HepG2 (cell line): ENCODE measurements around the gene CMTM2. TPM values are rescaled to one million over a fixed set of nuclear protein-coding genes. Genes with fewer than 3 reads are reported as not detected.
A peak's percentile ranks its signal among the peaks of the same experiment; 100 is the strongest.

Experiments used
- ATAC-seq: fragments of 200-7000 bp; cut with Tn5 transposase; 3 replicates; pipeline ENCODE4 v1.9.1; 2020; ENCODE audit warnings: mild to moderate bottlenecking, moderate library complexity
- BruUV-seq: library from RNA; stranded (reverse); fragments of 400-500 nt; replicated peaks from 2 replicates; lab custom pipeline; 2021; lab: Mats Ljungman, UMichigan
- CTCF ChIA-PET: fragments of 300-600 bp; formaldehyde crosslinking; extraction: SDS; loops from one replicate; lab custom pipeline; 2021; ENCODE audit warnings: low total read pairs, inconsistent platforms, low intra/inter-chr PET ratio; lab: Yijun Ruan, JAX
- POLR2A ChIA-PET: fragments of 350-600 bp; sonication (Branson Sonifier 250); formaldehyde crosslinking; loops from one replicate; lab custom pipeline; 2020; ENCODE audit warnings: antibody characterized with exemption, inconsistent platforms; lab: Yijun Ruan, JAX
- DNase-seq: peaks from one replicate; pipeline ENCODE4 v3.0.0-alpha.2; 2015; ENCODE audit warnings: low spot score
- FAIRE-seq: peaks from 3 replicates; lab custom pipeline; 2011; peaks lifted over from hg19 to GRCh38; lab: Jason Lieb, UNC
- H2AFZ ChIP-seq: one replicate; pipeline ENCODE4 v1.6.1; 2011; ENCODE audit warnings: low read length, inconsistent platforms
- H3K27ac ChIP-seq: fragments of 300-600 bp; 3 replicates; pipeline ENCODE4 v1.8.0; 2011; ENCODE audit warnings: mixed run types, mild to moderate bottlenecking, mixed read lengths, low read length, inconsistent platforms; ENCODE audit not compliant: insufficient read depth; ENCODE audit errors: extremely low read length
- H3K27me3 ChIP-seq, 2 experiments: fragments of 200-600 bp in 1 of 2; 2 replicates in 1 of 2; 3 replicates in 1 of 2; pipeline versions ENCODE4 v1.6.0 to v1.8.0; 2011; ENCODE audit warnings: low read length in 2 of 2, mild to moderate bottlenecking in 2 of 2, moderate library complexity in 2 of 2, inconsistent platforms in 1 of 2; ENCODE audit not compliant: insufficient read depth in 2 of 2, control insufficient read depth in 1 of 2
- H3K36me3 ChIP-seq, 2 experiments: fragments of 200-600 bp in 1 of 2; replicated peaks in 1 of 2; 2 replicates in 1 of 2; 3 replicates in 1 of 2; pipeline versions ENCODE4 v1.5.1 to v1.8.0; 2011; ENCODE audit warnings: low read length in 2 of 2, inconsistent platforms in 1 of 2; ENCODE audit not compliant: insufficient read depth in 2 of 2, control insufficient read depth in 1 of 2
- H3K4me1 ChIP-seq: 2 replicates; pipeline ENCODE4 v1.5.1; 2012; ENCODE audit warnings: low read length, inconsistent platforms; ENCODE audit not compliant: insufficient read depth
- H3K4me2 ChIP-seq: 2 replicates; pipeline ENCODE4 v1.6.0; 2011; ENCODE audit warnings: low read depth, low read length, inconsistent platforms
- H3K4me3 ChIP-seq, 3 experiments: fragments of 200-600 bp in 1 of 3; sonication (generic), shearing (Covaris generic) in 1 of 3; replicated peaks in 1 of 3; 2 replicates each; pipeline ENCODE4 v1.5.1; 2011 to 2016; ENCODE audit warnings: low read length in 3 of 3, inconsistent platforms in 2 of 3, low read depth in 2 of 3, mild to moderate bottlenecking in 2 of 3, control low read depth in 1 of 3, mixed read lengths in 1 of 3; ENCODE audit not compliant: insufficient read depth in 1 of 3
- H3K79me2 ChIP-seq: one replicate; pipeline ENCODE4 v1.6.1; 2011; ENCODE audit warnings: low read length, inconsistent platforms; ENCODE audit not compliant: insufficient read depth
- H3K9ac ChIP-seq: 2 replicates; pipeline ENCODE4 v1.6.0; 2011; ENCODE audit warnings: mild to moderate bottlenecking, low read depth, low read length, inconsistent platforms; ENCODE audit not compliant: insufficient read depth
- H3K9me3 ChIP-seq: 2 replicates; pipeline ENCODE4 v1.5.1; 2012; ENCODE audit warnings: mild to moderate bottlenecking, low read length
- H4K20me1 ChIP-seq: 2 replicates; pipeline ENCODE4 v1.6.0; 2011; ENCODE audit warnings: inconsistent platforms, mild to moderate bottlenecking, low read length, moderate library complexity; ENCODE audit not compliant: insufficient read depth
- BCLAF1 ChIP-seq: fragments of 450-650 bp; IDR thresholded peaks from 2 replicates; pipeline ENCODE4 v1.6.1; 2017; ENCODE audit warnings: mild to moderate bottlenecking
- CTCF ChIP-seq: sonication (generic); formaldehyde crosslinking; IDR thresholded peaks from 2 replicates; pipeline ENCODE4 v1.5.0; 2020; ENCODE audit warnings: mild to moderate bottlenecking, missing genetic modification reagents, moderate library complexity
- FIP1L1 ChIP-seq: fragments of 200-400 bp; formaldehyde crosslinking; IDR thresholded peaks from 2 replicates; pipeline ENCODE4 v1.6.1; 2018; ENCODE audit warnings: low read depth, mild to moderate bottlenecking, low read length, moderate library complexity, borderline replicate concordance; ENCODE audit not compliant: insufficient read depth
- KAT2B ChIP-seq: fragments of 150-350 bp; IDR thresholded peaks from 2 replicates; pipeline ENCODE4 v1.6.1; 2014; ENCODE audit warnings: low read depth, low read length, borderline replicate concordance
- KDM3A ChIP-seq: IDR thresholded peaks from 2 replicates; pipeline ENCODE4 v1.6.1; 2018; ENCODE audit warnings: low read depth, missing compliant biosample characterization
- RAD21 ChIP-seq: fragments of 450-650 bp; formaldehyde crosslinking; IDR thresholded peaks from 2 replicates; pipeline ENCODE4 v1.5.0; 2020; ENCODE audit warnings: mild to moderate bottlenecking
- TFE3 ChIP-seq: IDR thresholded peaks from 2 replicates; pipeline ENCODE4 v1.6.1; 2016
- ZFY ChIP-seq: sonication (generic); formaldehyde crosslinking; IDR thresholded peaks from 2 replicates; pipeline ENCODE4 v1.4.0; 2020; ENCODE audit warnings: missing genetic modification reagents
- ZNF160 ChIP-seq: sonication (generic); formaldehyde crosslinking; IDR thresholded peaks from 2 replicates; pipeline ENCODE4 v1.8.0; 2022; ENCODE audit warnings: mild to moderate bottlenecking, inconsistent platforms, missing genetic modification reagents
- ZNF230 ChIP-seq: sonication (generic); formaldehyde crosslinking; IDR thresholded peaks from 2 replicates; pipeline ENCODE4 v1.4.0; 2020; ENCODE audit warnings: mild to moderate bottlenecking, missing genetic modification reagents
- ZNF326 ChIP-seq: sonication (generic); formaldehyde crosslinking; IDR thresholded peaks from 2 replicates; pipeline ENCODE4 v1.4.0; 2020; ENCODE audit warnings: missing genetic modification reagents, borderline replicate concordance
- ZNF569 ChIP-seq: sonication (generic); formaldehyde crosslinking; IDR thresholded peaks from 2 replicates; pipeline ENCODE4 v1.5.0; 2020; ENCODE audit warnings: mild to moderate bottlenecking, missing genetic modification reagents, moderate library complexity, borderline replicate concordance
- ZNF792 ChIP-seq: IDR thresholded peaks from 2 replicates; pipeline ENCODE4 v1.6.1; 2016
- ZNF878 ChIP-seq: sonication (generic); formaldehyde crosslinking; IDR thresholded peaks from 2 replicates; pipeline ENCODE4 v1.8.1; 2023; ENCODE audit warnings: mild to moderate bottlenecking, missing genetic modification reagents, moderate library complexity
- WGBS: methylation state at CpG from one replicate; pipeline ENCODE4 v1.1.6; 2017; ENCODE audit warnings: low lambda C conversion rate; 5-methylcytosine and 5-hydroxymethylcytosine counted together
- in situ Hi-C: cut with HindIII; loops from 2 replicates; pipeline ENCODE4 v1.10.0; 2017; ENCODE audit warnings: low pct_unique_long_range_greater_than_20kb; ENCODE audit not compliant: extremely low pct_ligation_motif_present
- intact Hi-C: fragments of 100-400 bp; cut with micrococcal nuclease; formaldehyde crosslinking; loops from one replicate; pipeline ENCODE4 v1.10.0; 2022; ENCODE audit not compliant: unreplicated experiment
- polyA plus RNA-seq, 8 experiments: library from polyadenylated mRNA; depleted of rRNA in 3 of 8; stranded (reverse) in 7 of 8; unstranded in 1 of 8; fragments of >200 nt; fragmentation: Illumina TruSeq in 4 of 8; extraction: Trizol in 4 of 8; gene quantifications; 2 replicates each; pipeline versions ENCODE4 v1.2.1 to v1.2.3, GENCODE V29; 2011 to 2016; ENCODE audit warnings: low read depth in 4 of 8, missing spikeins in 1 of 8, mixed read lengths in 1 of 8; ENCODE audit not compliant: insufficient read depth in 1 of 8
- total RNA-seq, 5 experiments: library from RNA; depleted of rRNA; stranded (reverse); fragments of >200 nt; fragmentation: Illumina TruSeq; extraction: Trizol; gene quantifications; 2 replicates each; pipeline ENCODE4 v1.2.3, GENCODE V29; 2016; ENCODE audit warnings: low read depth in 1 of 5

The CMTM2 gene
- total and polyA plus RNA-seq, 2 of the 13 experiments (the other 11 are each of a cell fraction or from before 2014, with no cell fraction given): not detected

- peaks cover 9% of the 10 kb centered on the region; the same call in 1 of the 2 replicates for H3K4me1 ChIP-seq
- no peak overlapping the region for H3K27ac ChIP-seq
- ChIA-PET POLR2A (interaction anchor here (1.0 to 1.6 kb wide), 3 partner anchors 15 to 234 kb away, joined by 3 to 4 read pairs (median 3); partner anchors contain the start of genes CKLF and CMTM3), CTCF (interaction anchor here (1.3 kb wide), 1 partner anchor 183 kb away, joined by 6 read pairs; no protein-coding TSS in a partner anchor)
- intact Hi-C loops: loop anchor here (2.0 to 5.0 kb wide), 2 partner anchors 110 to 182 kb away; no protein-coding TSS in a partner anchor
- H3K36me3 ChIP-seq: no peaks in the 10 kb centered on the region
- H4K20me1 ChIP-seq: no peaks in the 10 kb centered on the region
- H3K9me3 ChIP-seq: no peaks in the 10 kb centered on the region
- in situ Hi-C loops: loop anchor here (5.0 kb wide), 1 partner anchor 182 kb away; no protein-coding TSS in a partner anchor
- BruUV-seq: no TSS peak
- H3K4me2 ChIP-seq: no peak overlapping the region
- no peak for FAIRE-seq
- ATAC-seq: peak; percentile 95
- H3K27me3 ChIP-seq: peaks cover 3 to 28% of the 10 kb centered on the region in 2 experiments; a peak in 4 of 5 replicates
- H2AFZ ChIP-seq: no peak overlapping the region
- no peak overlapping the region for H3K4me3 ChIP-seq
- WGBS: 62% methylated on average over 7 of the region's 8 CpGs
- peak; percentile 55 for DNase-seq
- no peaks in the 10 kb centered on the region for H3K79me2 ChIP-seq
- no peak overlapping the region for H3K9ac ChIP-seq
- TF ChIP-seq KAT2B (no peak), BCLAF1 (no peak), ZNF792 (CRISPR knock-in tag) (0 out of 2 replicates have a peak, but pooled peaks have one; percentile 19), ZNF160 (CRISPR knock-in tag) (no peak), RAD21 (CRISPR knock-in tag) (peak; percentile 79), ZNF878 (CRISPR knock-in tag) (no peak), ZNF230 (no peak), ZNF326 (CRISPR knock-in tag) (no peak), CTCF (CRISPR knock-in tag) (peak; percentile 84), ZNF569 (CRISPR knock-in tag) (no peak), ZFY (CRISPR knock-in tag) (no peak), FIP1L1 (no peak), TFE3 (no peak), KDM3A (no peak)
Measured at GRCh38 chr16:66588981-66589713, 9.9 kb downstream of the CMTM2 start.
